ENCODE measurements around the gene PRDM15.

Gene PRDM15

DNA sequence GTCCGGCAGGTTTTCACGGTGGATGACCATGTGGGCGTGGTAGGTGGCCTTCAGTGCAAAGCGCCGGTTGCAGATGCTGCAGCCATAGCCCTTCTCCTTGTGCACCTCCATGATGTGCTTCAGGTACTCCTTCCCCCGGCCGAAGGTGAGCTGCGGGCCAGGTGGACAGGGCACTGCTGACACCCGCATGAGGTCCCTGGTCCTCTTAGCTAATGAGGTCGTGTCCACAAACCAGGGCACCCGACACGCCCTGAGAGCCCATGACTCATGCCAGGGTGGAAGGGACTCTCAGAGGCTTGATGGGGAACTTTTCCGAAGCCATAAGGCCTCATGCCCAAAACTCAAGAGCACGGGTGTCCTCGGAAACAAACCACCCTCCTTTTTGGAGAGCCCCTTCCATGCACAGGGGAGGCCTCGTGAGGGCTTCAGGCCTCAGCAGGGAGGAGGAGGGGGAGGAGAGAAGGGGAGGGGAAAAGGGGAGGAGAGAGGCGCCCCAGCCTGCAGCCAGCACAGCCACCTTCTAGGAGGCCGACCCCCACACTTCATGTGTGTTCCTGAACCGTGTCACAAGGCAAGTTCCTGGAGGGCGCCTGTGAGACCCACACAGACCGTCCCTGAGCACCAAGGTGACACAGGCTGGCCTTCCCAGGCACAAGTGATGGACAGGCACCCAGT is 57.9 kb downstream of the PRDM15 start:
- DNase-seq: no peak

DNA sequence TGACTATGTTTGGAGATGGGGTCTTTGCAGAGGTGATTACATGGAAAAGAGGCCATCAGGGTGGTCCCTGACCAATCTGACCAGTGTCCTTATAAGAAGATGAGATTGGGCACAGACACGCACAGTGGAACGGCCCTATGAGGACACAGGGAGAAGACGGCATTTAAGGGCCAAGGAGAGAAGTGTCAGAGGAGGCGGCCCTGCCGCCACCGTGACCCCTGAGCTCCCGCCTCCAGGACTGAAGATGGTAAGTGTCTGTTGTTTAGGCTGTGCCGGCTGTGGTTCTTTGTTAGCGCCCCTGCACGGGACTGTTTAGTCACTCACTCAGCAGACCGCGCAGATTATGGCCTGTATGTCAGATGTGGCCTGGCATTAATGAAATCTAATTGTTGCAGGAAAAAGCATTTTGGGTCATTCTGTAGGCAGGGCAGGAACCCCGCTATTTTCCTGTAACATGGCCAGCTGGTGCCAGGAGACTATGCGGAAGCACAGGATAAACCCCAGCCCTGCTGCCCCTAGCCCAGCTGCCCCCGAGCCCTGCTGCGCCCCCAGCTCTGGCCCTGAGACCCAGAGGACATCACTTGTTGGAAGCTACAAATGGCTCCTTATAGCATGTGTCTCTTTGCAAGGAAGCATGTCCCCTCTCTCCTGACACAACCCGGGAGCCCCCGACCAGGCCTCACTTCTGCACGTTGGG is 58.6 kb downstream of the PRDM15 start:
- no peak for DNase-seq

DNA sequence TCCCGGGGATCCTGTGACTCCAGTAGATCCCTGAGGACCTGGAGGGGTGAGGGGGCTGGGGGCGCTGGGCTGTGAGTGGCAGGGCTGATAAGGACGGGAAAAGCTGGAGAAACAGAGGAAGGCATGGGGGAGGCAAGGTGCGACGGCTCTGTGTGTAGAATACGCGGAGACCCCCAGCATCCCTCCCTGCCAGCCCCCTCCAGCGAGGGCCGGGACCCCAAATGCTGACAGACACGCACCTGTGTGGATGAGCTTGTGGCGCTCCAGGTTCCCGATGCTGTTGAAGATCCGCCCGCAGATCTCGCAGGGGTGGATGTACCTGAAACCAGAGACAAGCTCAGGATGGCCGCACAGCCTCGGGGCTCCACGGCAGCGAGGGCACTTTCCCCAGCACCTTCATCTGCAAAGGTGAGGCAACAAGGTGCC is 59.3 kb downstream of the PRDM15 start:
- DNase-seq: no peak

DNA sequence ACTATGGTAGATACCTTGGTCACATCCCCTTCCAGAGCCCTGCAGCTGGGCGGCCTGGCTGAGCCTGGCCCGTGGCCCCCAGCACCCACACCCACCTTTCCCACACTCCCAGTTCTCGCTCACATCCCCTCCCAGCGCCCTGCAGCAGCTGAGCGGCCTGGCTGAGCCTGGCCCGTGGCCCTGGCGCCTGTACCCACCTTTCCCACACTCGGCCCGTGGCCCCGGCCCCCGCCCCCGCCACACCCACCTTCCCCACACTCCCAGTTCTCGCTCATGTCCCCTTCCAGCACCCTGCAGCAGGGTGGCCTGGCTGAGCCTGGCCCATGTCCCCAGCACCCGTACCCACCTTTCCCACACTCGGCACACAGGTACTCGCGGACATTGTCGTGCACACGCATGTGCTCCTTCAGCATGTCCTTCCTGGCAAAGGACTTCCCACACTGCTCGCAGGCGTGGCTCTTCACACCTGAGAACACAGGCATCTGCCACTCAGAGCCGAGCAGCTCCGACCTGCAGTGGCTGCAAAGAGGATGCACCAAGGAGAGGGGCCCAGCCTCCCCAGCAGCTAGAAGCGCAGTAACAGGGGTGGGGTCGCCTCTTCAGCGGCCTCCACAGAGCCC is 59.8 kb downstream of the PRDM15 start:
- DNase-seq: no peak

DNA sequence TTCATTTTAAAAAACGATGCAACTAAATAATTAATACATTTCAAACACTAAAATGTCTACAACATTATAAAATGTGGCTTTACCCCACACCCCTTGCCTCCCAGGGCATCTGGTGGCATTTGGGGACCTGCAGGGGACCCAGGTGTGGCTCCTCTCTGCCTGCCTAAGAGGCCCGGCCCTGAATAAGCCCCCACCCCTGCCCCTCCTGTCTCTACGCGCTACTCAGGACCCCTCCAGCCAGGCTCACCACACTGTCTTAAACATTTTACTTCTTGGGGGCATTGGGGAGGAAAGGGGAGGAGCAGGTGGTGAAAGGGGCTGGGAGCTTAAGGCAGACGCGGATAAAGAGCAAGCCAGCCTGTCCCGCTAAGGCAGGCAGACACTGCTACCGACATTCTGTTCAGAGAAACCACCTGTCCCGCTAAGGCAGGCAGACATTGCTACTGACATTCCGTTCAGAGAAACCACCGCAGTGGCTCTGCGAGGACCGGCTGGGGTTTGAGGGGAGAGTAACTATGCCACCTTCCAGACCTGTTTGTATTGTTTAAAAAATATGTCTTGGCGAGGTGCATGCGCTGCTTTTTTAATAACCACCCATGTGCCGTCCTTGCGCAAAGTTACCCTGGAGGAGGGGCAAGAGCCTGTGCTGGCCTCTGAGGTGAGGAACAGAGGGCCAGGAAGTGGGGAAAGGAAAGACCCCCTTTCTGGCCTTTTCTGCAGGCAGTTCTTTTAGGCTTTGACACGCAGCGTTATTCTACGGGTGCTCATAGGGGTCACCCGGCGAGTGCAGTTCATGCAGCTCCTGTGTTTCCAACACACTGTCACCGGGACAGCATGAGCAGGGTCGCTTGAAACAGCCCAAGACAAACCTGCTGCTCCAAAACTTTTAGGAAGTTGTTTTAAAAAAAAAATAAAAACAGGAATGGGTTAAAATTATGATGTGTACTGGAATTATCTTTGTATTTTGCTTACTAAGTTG is 61.0 kb downstream of the PRDM15 start:
- DNase-seq: no peak

DNA sequence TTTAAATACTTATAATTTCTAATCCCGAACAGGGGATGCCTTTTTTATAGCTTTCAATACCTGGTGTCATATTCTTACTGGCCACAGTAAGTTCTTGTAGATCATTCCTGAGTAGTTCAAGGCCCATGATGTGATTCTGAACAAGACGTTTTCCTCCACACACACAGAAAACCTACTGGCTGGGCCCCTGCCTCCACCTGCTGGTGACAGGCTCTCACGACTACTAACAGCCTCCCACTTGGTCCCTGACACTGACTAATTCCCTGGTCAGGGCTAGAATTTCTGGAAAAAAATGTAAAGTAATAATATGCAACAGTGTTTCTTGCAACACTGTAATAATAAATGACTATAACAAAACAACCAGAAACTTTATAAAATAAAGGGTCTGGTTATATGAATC is 61.9 kb downstream of the PRDM15 start:
- DNase-seq: peak in 1 of 2 experiments; percentile 22

DNA sequence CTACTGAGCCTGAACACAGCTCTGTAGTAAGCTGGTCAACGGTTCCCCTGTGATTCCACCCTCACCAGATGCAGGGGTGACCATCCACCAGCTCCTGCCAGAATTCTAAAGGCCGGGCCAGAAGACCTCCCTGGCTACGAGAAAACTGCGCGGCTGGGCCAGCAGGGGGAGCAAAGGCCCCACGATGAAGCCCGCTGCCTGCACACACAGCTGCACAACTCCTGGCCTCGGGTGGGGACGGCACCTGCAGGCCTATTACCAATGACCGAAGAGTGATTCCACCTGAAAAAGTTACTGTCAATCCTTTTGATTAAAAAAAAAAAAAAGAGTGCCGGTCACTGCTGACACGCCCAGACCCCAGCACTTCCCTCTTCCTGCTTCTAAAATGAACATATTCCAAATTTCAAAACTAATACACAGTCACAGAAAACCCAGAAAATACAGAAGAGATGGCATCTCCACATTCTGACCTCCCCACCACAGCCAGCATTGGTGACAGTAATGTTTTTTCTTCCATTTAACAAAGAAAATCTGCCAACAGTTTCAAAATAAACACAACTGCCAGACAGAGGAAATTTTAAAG is 62.5 kb downstream of the PRDM15 start:
- DNase-seq: peak in 1 of 2 experiments; percentile 18

DNA sequence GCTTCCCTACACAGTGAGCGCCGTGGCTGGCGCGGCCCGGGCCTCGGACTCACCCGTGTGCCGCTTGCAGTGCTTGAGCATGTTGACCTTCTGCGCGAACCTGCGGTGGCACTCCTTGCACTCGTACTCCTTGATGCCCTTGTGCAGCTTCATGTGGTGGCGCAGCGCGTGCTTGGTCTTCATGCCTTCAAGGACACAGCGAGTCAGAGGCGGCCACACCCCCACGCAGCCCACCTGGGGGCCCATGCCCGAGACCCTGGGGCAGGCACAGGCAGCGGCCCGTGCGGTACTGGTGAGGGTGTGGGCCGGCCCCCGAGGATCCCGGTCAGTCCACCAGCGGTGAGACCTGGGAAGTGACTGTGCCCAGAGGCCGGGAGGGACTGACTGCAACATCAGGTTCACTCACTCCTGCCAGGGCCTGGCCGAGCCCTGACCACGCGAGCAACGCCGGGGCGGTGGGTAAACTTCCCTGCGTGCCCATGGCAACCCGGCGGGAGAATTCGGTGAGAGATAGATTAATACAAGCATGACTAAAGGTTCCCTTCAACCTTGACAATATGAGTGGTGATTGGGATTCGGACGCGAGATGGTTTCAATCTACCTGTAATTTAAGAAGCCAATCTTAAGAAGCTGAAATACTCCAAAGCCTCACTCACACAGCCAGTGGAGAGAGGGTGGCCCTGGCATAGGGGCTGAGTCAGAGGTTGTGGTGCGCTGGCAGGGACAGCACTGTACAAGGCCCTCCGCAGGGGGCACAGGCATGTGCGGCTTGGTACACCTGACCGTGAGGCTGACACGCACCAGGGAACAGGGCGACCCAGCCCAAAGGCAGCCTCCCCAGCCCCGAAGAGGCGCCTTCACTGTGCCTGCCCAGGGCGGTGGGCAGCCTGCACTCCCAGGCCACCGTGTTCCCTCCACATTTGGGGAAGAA is 63.2 kb downstream of the PRDM15 start:
- no peak for DNase-seq

DNA sequence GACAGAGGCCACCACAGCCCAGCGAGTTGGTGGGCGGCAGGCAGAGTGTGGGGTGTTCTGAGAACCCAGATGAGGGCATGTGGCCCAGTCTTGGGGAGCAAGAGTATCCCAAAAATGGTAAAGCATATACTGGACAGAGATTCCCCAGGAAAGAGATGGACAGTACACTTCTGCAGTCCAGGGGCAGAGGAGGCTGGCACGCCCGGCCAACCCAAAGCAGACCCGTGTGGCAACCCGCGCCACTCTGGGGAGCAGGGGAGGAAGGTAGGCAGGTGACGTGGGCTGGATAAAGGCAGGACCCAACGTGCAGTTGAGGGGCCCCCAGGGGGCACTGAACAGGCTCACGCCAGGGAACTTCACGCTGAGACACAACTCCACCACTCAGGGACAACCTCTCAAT is 65.9 kb downstream of the PRDM15 start:
- DNase-seq: no peak

DNA sequence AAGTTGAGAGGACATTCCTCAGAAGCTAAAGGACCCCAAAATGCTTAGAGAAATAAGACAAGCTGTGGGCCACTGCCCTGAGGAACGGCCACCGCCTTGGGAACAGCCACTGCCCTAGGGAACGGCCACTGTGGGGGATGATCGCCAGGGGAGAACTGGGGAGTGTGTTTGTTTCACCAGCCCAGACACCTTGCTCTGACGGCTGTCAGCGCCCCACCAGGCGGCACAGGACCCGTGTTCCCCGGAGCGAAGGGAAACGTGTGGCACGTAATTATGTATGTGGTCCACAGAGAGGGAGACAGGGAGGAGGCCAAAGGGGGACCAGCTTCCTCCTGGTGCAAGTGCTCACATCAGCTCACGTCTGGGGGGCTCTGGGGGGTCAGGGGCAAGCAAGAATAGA is 66.5 kb downstream of the PRDM15 start:
- no peak for DNase-seq

DNA sequence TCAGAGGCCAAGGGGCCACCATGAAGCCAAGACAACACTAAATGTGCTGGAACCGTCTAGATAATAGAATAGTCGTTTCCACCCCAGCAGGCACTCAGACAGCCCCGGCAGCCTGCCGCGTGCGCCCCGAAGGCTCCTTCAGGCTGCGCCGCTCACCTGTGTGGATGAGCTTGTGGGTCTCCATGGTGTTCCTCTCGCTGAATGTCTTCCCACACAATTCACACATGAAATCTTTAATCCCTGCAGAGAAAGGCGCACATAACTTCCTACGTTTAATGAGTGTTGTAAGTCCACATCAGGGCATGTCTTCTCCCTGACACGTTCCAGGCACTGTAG is 68.6 kb downstream of the PRDM15 start:
- DNase-seq: no peak

DNA sequence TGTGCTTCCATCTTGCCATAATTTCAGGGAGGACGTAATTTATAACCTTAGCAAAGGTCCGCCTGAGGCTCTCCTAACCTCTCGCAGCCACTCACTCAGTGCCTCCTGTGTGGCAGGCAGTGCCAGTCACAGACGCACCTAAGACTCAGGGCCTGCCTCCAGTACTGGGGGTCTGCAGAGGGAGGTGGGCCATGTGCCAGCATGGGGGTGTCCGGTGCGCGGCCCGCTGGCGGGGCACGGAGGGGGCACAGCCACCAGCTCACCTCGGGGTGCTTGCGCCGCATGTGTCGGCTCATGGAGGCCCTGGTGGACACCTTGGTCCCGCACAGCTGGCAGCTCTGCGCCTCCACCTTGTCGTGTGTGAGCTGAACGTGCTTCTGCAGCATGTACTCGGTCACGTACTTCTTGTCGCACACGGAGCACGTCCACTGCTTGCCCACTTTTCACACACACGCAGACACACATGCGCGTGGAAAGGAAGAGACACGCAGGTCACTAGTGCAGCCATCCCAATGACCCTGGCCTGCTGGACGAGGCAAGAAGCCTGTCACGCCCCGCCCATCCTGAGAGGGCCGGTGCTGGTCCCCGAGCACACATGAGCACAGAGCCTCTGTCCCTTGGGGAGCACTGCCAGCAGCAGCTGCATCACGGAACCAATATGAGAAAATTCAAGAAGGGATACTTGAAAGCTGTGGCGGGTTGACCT is 69.1 kb downstream of the PRDM15 start:
- no peak for DNase-seq

DNA sequence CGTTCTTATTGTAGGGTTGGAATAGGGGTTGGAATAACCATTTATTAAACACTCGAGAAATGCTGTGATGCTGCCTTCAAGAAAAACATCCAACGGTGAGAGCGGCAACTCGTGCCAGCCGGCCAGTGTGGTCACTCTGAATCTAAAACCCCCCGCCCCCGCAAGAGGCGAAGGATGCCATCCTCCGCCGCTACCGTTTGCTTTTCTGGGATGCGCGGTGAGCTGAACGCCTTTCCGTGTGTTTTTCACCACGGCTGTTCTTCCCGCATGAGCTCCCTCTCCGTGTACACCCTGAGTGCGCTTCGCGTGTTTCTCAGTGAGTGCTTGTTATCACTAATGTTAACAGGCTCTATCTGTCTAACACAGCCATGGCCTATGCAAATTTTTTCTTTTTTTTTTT is 70.3 kb downstream of the PRDM15 start:
- DNase-seq: no peak

DNA sequence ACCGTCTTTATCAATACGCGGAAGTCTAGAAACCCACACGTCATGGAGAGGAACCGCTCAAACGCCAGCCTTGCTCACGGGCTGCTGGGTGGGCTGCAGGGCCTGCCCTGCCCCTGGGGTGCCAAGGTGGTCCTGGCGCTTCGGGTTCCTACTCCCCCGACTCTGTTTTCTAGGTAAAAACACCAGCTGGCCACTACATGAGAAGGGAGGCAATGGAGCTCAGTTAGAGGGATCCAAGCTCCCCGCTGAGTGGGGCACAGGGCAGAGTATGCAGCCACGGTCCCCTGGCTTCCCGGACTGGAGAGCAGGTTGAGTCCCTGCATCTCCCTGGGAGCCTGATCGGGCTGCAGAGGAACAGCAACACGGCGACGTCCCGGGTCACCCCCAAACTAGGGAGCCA is 71.0 kb downstream of the PRDM15 start:
- DNase-seq: no peak

DNA sequence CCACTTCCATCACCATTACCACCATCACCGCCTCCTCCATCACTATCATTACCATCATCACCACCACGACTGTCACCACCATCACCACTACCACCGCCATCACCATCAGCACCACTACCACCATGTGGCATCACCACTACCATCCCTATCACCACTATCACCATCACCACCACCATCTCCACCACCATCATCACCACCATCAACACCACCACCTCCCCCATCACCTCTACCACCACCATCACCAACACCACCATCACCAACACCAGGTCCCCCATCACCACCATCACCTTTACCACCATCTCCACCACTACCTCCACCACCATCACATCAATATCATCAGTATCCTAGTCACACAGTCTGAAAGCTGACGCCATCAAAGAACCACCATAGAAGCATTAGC is 72.4 kb downstream of the PRDM15 start:
- DNase-seq: no peak

DNA sequence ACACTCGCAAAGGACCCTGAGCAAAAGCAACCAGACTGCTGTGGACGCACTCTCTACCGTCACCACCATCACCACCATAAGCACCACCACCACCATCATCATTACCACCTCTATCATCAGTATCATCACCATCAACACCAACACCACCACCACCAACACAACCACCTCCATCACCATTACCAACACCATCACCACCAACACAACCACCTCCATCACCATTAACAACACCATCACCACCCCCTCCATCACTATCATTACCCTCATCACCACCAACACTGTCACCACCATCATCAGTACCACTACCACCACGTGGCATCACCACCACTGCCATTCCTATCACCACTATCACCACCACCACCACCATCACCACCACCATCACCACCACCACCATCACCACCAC is 73.5 kb downstream of the PRDM15 start:
- DNase-seq: no peak

DNA sequence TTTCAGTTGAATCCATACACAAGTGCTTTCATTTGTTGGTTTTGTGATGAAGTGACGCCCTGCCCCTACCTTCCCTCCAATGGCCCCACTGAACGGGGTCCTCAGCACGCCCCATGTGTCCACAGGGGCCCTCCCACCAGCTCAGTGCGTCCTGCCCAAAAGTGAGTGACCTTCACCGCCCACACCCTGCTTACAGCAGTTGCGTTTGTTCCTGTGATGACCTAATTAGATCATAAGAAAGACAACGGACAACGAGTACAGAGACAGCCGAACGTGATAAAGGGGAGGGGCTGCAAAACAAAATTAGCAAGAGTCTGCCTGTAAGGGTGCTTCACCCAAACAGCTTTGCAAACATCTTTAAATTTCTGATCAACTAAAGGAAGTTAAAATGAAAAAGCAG is 74.1 kb downstream of the PRDM15 start:
- DNase-seq: no peak

DNA sequence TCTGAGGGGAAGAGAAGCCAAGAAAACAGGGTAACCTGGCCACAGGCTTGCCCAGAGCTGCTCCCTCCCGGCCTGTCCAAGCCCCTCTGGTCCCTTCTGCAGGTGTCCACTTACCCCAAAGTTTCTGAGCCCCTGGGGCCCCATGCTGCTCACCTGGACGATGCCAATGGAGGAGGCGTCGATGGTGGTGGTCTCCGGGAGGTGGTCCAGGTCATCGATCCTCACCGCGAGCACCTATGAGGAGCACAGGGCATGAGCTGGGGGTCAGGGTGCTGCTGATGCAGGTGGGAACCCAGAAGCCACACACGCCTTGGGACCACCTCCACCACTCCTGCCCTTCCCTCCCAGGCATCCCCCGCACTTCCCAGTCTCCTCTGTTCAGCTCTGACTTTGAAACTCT is 74.8 kb downstream of the PRDM15 start:
- DNase-seq: no peak

DNA sequence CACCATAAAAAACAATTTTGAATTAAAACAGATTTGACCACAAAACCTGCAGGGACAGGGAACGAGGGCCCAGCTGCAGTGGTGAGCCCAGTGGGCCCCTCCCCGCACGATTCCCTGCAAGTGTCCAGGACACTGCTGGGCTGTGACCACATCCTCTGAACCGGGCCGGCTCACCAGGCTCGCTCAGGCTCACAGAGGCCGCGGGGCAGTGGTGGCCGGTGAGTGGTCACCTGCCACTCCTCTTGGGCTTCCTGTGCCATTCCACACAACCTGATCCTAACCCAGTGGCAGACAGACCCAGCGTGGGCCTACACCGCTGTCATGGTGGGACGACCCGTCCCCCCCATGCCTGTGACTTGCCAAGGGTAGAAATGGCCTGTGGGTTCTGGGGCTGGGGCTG is 75.8 kb downstream of the PRDM15 start:
- no peak for DNase-seq

DNA sequence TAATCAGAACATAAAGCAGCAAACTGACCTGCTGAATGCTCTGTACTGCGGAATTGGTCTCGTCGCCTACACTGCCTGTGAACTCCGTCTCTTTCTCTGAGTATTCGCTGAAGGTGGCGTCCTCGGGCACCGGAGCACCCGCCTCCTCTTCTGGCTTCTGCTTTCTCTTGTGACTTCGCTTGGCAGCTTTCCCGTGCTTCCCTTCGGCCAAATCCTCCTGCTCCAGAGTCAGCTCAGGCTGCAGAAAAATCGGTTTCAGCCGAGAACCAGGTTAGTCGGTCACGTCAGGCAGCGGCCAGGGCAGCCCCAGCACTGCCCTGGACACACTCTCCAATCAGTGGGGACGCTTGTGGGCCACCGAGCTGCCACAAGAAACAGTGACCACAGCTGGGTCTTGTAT is 76.5 kb downstream of the PRDM15 start:
- DNase-seq: no peak

DNA sequence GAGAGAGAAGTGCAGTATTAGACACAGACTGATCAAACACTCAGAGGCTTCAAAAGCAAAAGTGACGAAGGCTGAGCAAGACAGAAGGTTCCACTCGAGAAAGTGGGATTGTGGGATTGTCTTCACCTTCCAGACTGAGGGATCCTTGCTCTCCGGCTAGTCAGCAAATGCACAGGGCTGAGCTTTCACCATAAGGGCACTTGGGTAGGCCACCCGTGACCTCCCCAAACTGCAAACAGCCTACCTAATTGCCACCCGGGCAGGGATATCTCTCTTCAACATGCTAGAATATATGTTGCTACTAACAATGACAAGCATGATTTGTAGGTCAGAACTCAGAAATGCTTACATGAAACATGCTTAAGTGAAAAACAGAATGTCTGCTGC is 77.0 kb downstream of the PRDM15 start:
- no peak for DNase-seq

Data from NCI-H187 (cell line).